ENCODE measurements around the gene CCNJL. TPM values are rescaled to one million over a fixed set of nuclear protein-coding genes. Genes with fewer than 3 reads are reported as not detected.

CCNJL gene
- total and polyA plus RNA-seq, 2 of the 8 experiments (the other 6 are each of a cell fraction or from before 2014, with no cell fraction given): 34.6 to 44.7 TPM

- Histone ChIP-seq H3K9me3 (ENCODE audit: insufficient read depth in 2 of 2, low read depth in 1 of 2, low read length in 1 of 2) (no peaks in the 10 kb centered on the region), H3K4ac (replicated peaks; ENCODE audit: insufficient read length, low read depth, low read length) (no peak overlapping the region), H3K4me3 (ENCODE audit: extremely low read depth in 1 of 4, insufficient read depth in 2 of 4, low read depth in 3 of 4, low read length in 4 of 4) (no peak overlapping the region), H3K56ac (replicated peaks; ENCODE audit: insufficient read length, low read depth, low read length) (no peak overlapping the region), H2BK12ac (ENCODE audit: low read depth, low read length) (no peak overlapping the region), H3K79me2 (ENCODE audit: control insufficient read depth in 1 of 2, insufficient read depth in 2 of 2, low read length in 2 of 2) (peaks cover 20 to 87% of the 10 kb centered on the region in 2 experiments), H3K4me2 (ENCODE audit: insufficient read depth in 1 of 2, low read depth in 2 of 2, low read length in 2 of 2) (no peak overlapping the region), H3K14ac (ENCODE audit: insufficient read length) (no peak overlapping the region), H4K20me1 (replicated peaks in 1 of 2; ENCODE audit: control insufficient read depth in 1 of 2, insufficient read depth in 2 of 2, low read length in 2 of 2) (peaks cover 12 to 30% of the 10 kb centered on the region in 2 experiments), H2BK120ac (replicated peaks; ENCODE audit: low read depth, low read length) (no peak overlapping the region), H3K27ac (ENCODE audit: low read depth, low read length) (no peak overlapping the region), H3K4me1 (replicated peaks in 1 of 4; ENCODE audit: control insufficient read depth in 3 of 4, insufficient read depth in 4 of 4, low read length in 3 of 4) (no peaks in the 10 kb centered on the region; a peak in 1 of 7 replicates), H3K18ac (ENCODE audit: extremely low read depth, low read length) (no peak overlapping the region), H2AFZ (ENCODE audit: low read length) (no peak overlapping the region), H2BK15ac (ENCODE audit: low read length) (no peak overlapping the region), H3K36me3 (ENCODE audit: control insufficient read depth in 2 of 4, insufficient read depth in 4 of 4, low read length in 3 of 4) (peaks cover 4 to 50% (median 23%) of the 10 kb centered on the region in 4 experiments; a peak in 7 of 8 replicates), H2AK5ac (ENCODE audit: low read depth, low read length) (no peak overlapping the region), H4K91ac (replicated peaks; ENCODE audit: insufficient read length, low read length) (no peak overlapping the region), H3K9ac (replicated peaks in 1 of 4; ENCODE audit: extremely low read depth in 1 of 4, low read depth in 3 of 4, low read length in 3 of 4) (no peak overlapping the region), H3K79me1 (ENCODE audit: low read depth, low read length) (peaks cover 13% of the 10 kb centered on the region), H3K23me2 (ENCODE audit: low read depth, low read length) (no peaks in the 10 kb centered on the region), H4K8ac (ENCODE audit: extremely low read depth, insufficient read depth, low read length) (no peak overlapping the region), H2BK5ac (ENCODE audit: low read depth, low read length) (no peak overlapping the region), H3K23ac (ENCODE audit: insufficient read length) (no peak overlapping the region), H3K27me3 (replicated peaks in 1 of 4; ENCODE audit: control insufficient read depth in 3 of 4, extremely low read depth in 1 of 4, insufficient read depth in 3 of 4, low read length in 3 of 4) (no peaks in the 10 kb centered on the region), H4K5ac (ENCODE audit: insufficient read length, low read depth, low read length) (no peak overlapping the region), H2BK20ac (ENCODE audit: low read length) (no peak overlapping the region)
- ChIA-PET POLR2A (ENCODE audit: partially characterized antibody) (interaction anchor here (0.9 to 1.3 kb wide), 4 partner anchors 8 to 38 kb away, joined by 3 to 4 read pairs (median 3); no protein-coding TSS in a partner anchor), CTCF (ENCODE audit: partially characterized antibody) (interaction anchor here (1.0 to 3.5 kb wide), 6 partner anchors 16 to 40 kb away, joined by 3 to 17 read pairs (median 4); no protein-coding TSS in a partner anchor)
- FAIRE-seq: no peak
- DNase-seq (ENCODE audit: low read depth in 1 of 2, low spot score in 2 of 2): no peak
- WGBS, 2 experiments (ENCODE audit: extremely low coverage in 1 of 2, insufficient coverage in 1 of 2, insufficient read length in 1 of 2, insufficient replicate concordance in 2 of 2, low coverage in 1 of 2, low lambda C conversion rate in 2 of 2, missing lambda C conversion rate in 1 of 2): 96% methylated on average over 10 of the region's 10 CpGs; no CpG with 5 or more reads in 1 of the 2 experiments
- TF ChIP-seq TCF12 (IDR thresholded peaks at IDR 0.05; ENCODE audit: low read depth, low read length): no peak
- TF ChIP-seq, protein P1, sequence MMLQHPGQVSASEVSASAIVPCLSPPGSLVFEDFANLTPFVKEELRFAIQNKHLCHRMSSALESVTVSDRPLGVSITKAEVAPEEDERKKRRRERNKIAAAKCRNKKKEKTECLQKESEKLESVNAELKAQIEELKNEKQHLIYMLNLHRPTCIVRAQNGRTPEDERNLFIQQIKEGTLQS (IDR thresholded peaks at IDR 0.05; ENCODE audit: insufficient read depth, low read depth, low read length): no peak
- TF ChIP-seq GTF2F1 (IDR thresholded peaks at IDR 0.05; ENCODE audit: borderline replicate concordance, low read depth, low read length): no peak
- no peak for TF ChIP-seq SRF (IDR thresholded peaks at IDR 0.05; ENCODE audit: low read depth, low read length)
- TF ChIP-seq RAD21 (IDR thresholded peaks at IDR 0.05 in 1 of 2, conservative IDR thresholded peaks at IDR 0.05 in 1 of 2; ENCODE audit: low read depth in 2 of 2, low read length in 2 of 2): no peak
- TF ChIP-seq TEAD4 (IDR thresholded peaks at IDR 0.05; ENCODE audit: low read depth, low read length): no peak
- TF ChIP-seq ASH2L (IDR thresholded peaks at IDR 0.05; ENCODE audit: low read length): no peak
- TF ChIP-seq EGR1 (IDR thresholded peaks at IDR 0.05; ENCODE audit: borderline replicate concordance, low read depth, low read length): no peak
- no peak for TF ChIP-seq KDM4A (IDR thresholded peaks at IDR 0.05; ENCODE audit: low read depth, low read length, severe bottlenecking)
- no peak for TF ChIP-seq ZNF274 (IDR thresholded peaks at IDR 0.05; ENCODE audit: borderline replicate concordance, extremely low read depth, low read length)
- no peak for TF ChIP-seq EP300 (IDR thresholded peaks at IDR 0.05; ENCODE audit: borderline replicate concordance in 1 of 2, low read depth in 2 of 2, low read length in 2 of 2)
- no peak for TF ChIP-seq PHF8 (conservative IDR thresholded peaks at IDR 0.05; ENCODE audit: low read depth, low read length)
- no peak for TF ChIP-seq SIN3A (conservative IDR thresholded peaks at IDR 0.05 in 1 of 2, IDR thresholded peaks at IDR 0.05 in 1 of 2; ENCODE audit: low read depth in 1 of 2, low read length in 2 of 2)
Measured at GRCh38 chr5:160305319-160305718, 7.0 kb downstream of the CCNJL start.

Data from H1 (cell line).